ENCODE results near the gene CD40LG.

CD40LG gene

DNA sequence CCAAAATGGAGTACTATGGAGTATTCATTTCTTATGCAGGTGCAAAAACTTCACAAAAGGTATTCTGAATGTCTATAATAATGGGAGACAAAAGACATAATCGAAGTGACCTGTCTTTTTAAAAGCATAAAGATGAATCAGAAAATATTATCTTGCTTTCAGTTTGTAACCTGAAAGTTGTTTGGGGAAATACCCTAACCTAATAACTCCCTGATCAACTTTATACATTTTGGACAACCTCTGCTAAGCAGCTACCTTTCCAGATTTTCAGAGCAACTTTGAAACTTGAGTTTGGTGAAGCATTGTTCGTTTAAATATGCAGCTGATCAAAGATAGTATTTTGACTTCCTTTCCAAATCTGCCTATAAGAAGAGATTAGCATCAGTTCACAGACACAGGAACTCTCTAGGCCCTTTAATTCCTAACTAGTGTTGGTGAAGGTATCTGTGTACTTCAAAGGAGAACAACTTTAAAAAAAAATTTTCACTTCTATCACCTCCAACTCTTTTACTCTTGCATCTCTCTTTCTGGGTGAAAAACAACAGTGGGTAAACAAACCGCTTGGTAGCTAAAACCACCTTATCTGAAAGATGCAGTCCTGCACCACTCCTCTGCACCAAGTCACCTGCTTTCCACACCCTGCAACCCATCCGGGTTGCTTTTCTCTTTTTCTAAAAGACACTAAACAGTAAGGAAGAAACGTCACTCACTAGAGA, 26.5 kb downstream of the CD40LG start:
- no peaks in the 10 kb centered on the region for H3K36me3 ChIP-seq
- no peak overlapping the region for H3K4me3 ChIP-seq (ENCODE audit: low read depth, low read length)
- DNase-seq: no peak
- H3K4me1 ChIP-seq: 0 out of 2 replicates have a peak, but pooled peaks cover 2% of the 10 kb centered on the region
- no peaks in the 10 kb centered on the region for H3K9me3 ChIP-seq
- H3K27me3 ChIP-seq: no peaks in the 10 kb centered on the region
- no peak for TF ChIP-seq CTCF (IDR thresholded peaks at IDR 0.05; ENCODE audit: low read depth, low read length)

GRCh38 chrX:136679531-136679930, 31.6 kb downstream of the CD40LG start:
- Histone ChIP-seq H3K4me1 (peaks cover 16% of the 10 kb centered on the region), H3K4me3 (ENCODE audit: low read depth, low read length) (no peak overlapping the region), H3K27me3 (no peaks in the 10 kb centered on the region), H3K9me3 (no peaks in the 10 kb centered on the region), H3K36me3 (no peaks in the 10 kb centered on the region)
- no peak for TF ChIP-seq CTCF (IDR thresholded peaks at IDR 0.05; ENCODE audit: low read depth, low read length)
- DNase-seq: no peak

DNA sequence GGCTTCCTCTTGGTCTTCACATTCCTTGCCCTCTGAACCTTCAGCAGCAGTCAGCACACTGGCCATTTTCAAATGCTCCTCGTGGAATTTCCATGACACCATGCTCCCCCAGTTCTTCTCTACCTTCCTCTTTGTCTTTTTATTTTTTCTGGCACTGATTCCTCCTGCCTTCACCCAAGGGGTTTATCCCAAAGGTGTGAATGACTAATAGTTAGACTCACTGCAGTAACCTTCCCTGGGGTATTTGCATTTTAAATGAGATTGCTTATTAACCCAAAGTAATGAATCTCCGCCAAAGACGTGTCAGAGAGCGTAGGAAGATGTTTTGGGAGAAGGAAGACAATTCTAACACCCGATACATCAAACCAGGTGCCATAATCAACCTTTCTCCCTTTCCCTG, 36.2 kb downstream of the CD40LG start:
- DNase-seq: no peak
- H3K27me3 ChIP-seq: no peaks in the 10 kb centered on the region
- H3K4me1 ChIP-seq: peaks cover 16% of the 10 kb centered on the region
- TF ChIP-seq CTCF (IDR thresholded peaks at IDR 0.05; ENCODE audit: low read depth, low read length): no peak
- no peak overlapping the region for H3K4me3 ChIP-seq (ENCODE audit: low read depth, low read length)
- no peaks in the 10 kb centered on the region for H3K9me3 ChIP-seq
- no peaks in the 10 kb centered on the region for H3K36me3 ChIP-seq

DNA sequence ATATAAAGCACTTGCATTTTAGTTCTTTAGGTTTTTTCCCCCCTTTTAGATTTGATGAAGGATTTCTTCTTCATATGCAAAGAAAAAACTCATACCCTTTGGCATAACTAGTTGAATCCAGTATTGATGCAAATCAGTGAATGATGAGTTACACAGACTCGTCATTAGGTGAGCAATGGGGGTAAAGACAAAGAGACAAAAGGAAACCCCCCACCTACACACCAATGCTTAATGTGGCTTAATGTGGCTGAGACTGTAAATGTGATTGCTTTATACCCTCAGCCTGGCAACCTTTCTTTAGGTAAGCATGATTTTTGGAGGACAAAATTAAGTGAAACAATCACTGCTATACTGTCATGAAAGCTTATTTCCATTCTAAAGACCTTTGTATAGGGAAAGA, 39.5 kb downstream of the CD40LG start:
- H3K4me1 ChIP-seq: no peaks in the 10 kb centered on the region; the same call in 1 of the 2 replicates
- TF ChIP-seq CTCF (IDR thresholded peaks at IDR 0.05; ENCODE audit: low read depth, low read length): no peak
- H3K9me3 ChIP-seq: no peaks in the 10 kb centered on the region
- no peak overlapping the region for H3K4me3 ChIP-seq (ENCODE audit: low read depth, low read length)
- H3K27me3 ChIP-seq: no peaks in the 10 kb centered on the region
- no peaks in the 10 kb centered on the region for H3K36me3 ChIP-seq
- no peak for DNase-seq

- H3K36me3 ChIP-seq: no peaks in the 10 kb centered on the region
- no peaks in the 10 kb centered on the region for H3K27me3 ChIP-seq
- no peak for DNase-seq
- TF ChIP-seq CTCF (IDR thresholded peaks at IDR 0.05; ENCODE audit: low read depth, low read length): no peak
- H3K9me3 ChIP-seq: no peaks in the 10 kb centered on the region
- H3K4me1 ChIP-seq: peaks cover 2% of the 10 kb centered on the region; the same call in 1 of the 2 replicates
- no peak overlapping the region for H3K4me3 ChIP-seq (ENCODE audit: low read depth, low read length)
These were observed 41.5 kb downstream of the CD40LG start for GRCh38 chrX:136689436-136689835.

GRCh38 chrX:136691028-136691809, 43.3 kb downstream of the CD40LG start:
- no peak for TF ChIP-seq CTCF (IDR thresholded peaks at IDR 0.05; ENCODE audit: low read depth, low read length)
- Histone ChIP-seq H3K27me3 (no peaks in the 10 kb centered on the region), H3K9me3 (no peaks in the 10 kb centered on the region), H3K4me1 (peaks cover 5% of the 10 kb centered on the region; the same call in 1 of the 2 replicates), H3K36me3 (no peaks in the 10 kb centered on the region), H3K4me3 (ENCODE audit: low read depth, low read length) (no peak overlapping the region)
- DNase-seq: no peak

Data from BE2C (cell line).